ENCODE data around the gene TARBP1. TPM values are rescaled to one million over a fixed set of nuclear protein-coding genes. Genes with fewer than 3 reads are reported as not detected.

The TARBP1 gene
- total and polyA plus RNA-seq, 2 of the 8 experiments (the other 6 are each of a cell fraction or from before 2014, with no cell fraction given): 21.9 to 32.3 TPM

GRCh38 chr1:234525099-234525799 lies 46.3 kb upstream of the TARBP1 start:
- Histone ChIP-seq H3K9ac (replicated peaks in 1 of 4; ENCODE audit: extremely low read depth in 1 of 4, low read depth in 3 of 4, low read length in 3 of 4) (no peak overlapping the region), H3K27ac (ENCODE audit: low read depth, low read length) (no peak overlapping the region)
- CTCF ChIA-PET (ENCODE audit: partially characterized antibody): interaction anchor here (0.6 kb wide), 1 partner anchor 12 kb away, joined by 4 read pairs; no protein-coding TSS in a partner anchor
- no peak for TF ChIP-seq SIRT6 (IDR thresholded peaks at IDR 0.05; ENCODE audit: low read length)
- TF ChIP-seq ATF3 (IDR thresholded peaks at IDR 0.05; ENCODE audit: insufficient read depth, low read depth, low read length): no peak
- no peak for TF ChIP-seq SIX5 (IDR thresholded peaks at IDR 0.05; ENCODE audit: low read depth, low read length)
- no peak for TF ChIP-seq TEAD4 (IDR thresholded peaks at IDR 0.05; ENCODE audit: low read depth, low read length)
- no peak for TF ChIP-seq NANOG (IDR thresholded peaks at IDR 0.05; ENCODE audit: insufficient read depth, low read depth, low read length, poor library complexity, severe bottlenecking)
- no peak for TF ChIP-seq BCL11A (IDR thresholded peaks at IDR 0.05; ENCODE audit: low read depth in 2 of 2, low read length in 2 of 2)
- TF ChIP-seq EGR1 (IDR thresholded peaks at IDR 0.05; ENCODE audit: borderline replicate concordance, low read depth, low read length): no peak
- no peak for TF ChIP-seq CEBPB (IDR thresholded peaks at IDR 0.05; ENCODE audit: low read depth, low read length)
- TF ChIP-seq SP2 (IDR thresholded peaks at IDR 0.05; ENCODE audit: low read length): no peak
- no peak for TF ChIP-seq BRCA1 (IDR thresholded peaks at IDR 0.05; ENCODE audit: low read depth, low read length)
- TF ChIP-seq USF2 (IDR thresholded peaks at IDR 0.05; ENCODE audit: low read length): no peak
- TF ChIP-seq CBX8 (IDR thresholded peaks at IDR 0.05; ENCODE audit: borderline replicate concordance, low read depth, low read length): no peak

More at GRCh38 chr1:234525099-234525799, 46.3 kb upstream of the TARBP1 start:
- Histone ChIP-seq H3K79me2 (ENCODE audit: control insufficient read depth in 1 of 2, insufficient read depth in 2 of 2, low read length in 2 of 2) (no peaks in the 10 kb centered on the region), H3K4me1 (replicated peaks in 1 of 4; ENCODE audit: control insufficient read depth in 3 of 4, insufficient read depth in 4 of 4, low read length in 3 of 4) (peaks cover 0 to 6% (median 2%) of the 10 kb centered on the region in 4 experiments; a peak in 3 of 7 replicates), H3K14ac (ENCODE audit: insufficient read length) (no peak overlapping the region), H3K36me3 (ENCODE audit: control insufficient read depth in 2 of 4, insufficient read depth in 4 of 4, low read length in 3 of 4) (no peaks in the 10 kb centered on the region), H4K91ac (replicated peaks; ENCODE audit: insufficient read length, low read length) (no peak overlapping the region), H4K5ac (ENCODE audit: insufficient read length, low read depth, low read length) (no peak overlapping the region), H2BK5ac (ENCODE audit: low read depth, low read length) (no peak overlapping the region), H2BK12ac (ENCODE audit: low read depth, low read length) (no peak overlapping the region), H3K79me1 (ENCODE audit: low read depth, low read length) (no peaks in the 10 kb centered on the region), H4K20me1 (replicated peaks in 1 of 2; ENCODE audit: control insufficient read depth in 1 of 2, insufficient read depth in 2 of 2, low read length in 2 of 2) (no peaks in the 10 kb centered on the region), H3K9me3 (ENCODE audit: insufficient read depth in 2 of 2, low read depth in 1 of 2, low read length in 1 of 2) (no peaks in the 10 kb centered on the region), H2BK15ac (ENCODE audit: low read length) (no peak overlapping the region), H4K8ac (ENCODE audit: extremely low read depth, insufficient read depth, low read length) (no peak overlapping the region), H3K4me3 (ENCODE audit: extremely low read depth in 1 of 4, insufficient read depth in 2 of 4, low read depth in 3 of 4, low read length in 4 of 4) (no peak overlapping the region), H3K27me3 (replicated peaks in 1 of 4; ENCODE audit: control insufficient read depth in 3 of 4, extremely low read depth in 1 of 4, insufficient read depth in 3 of 4, low read length in 3 of 4) (no peaks in the 10 kb centered on the region), H3K4ac (replicated peaks; ENCODE audit: insufficient read length, low read depth, low read length) (no peak overlapping the region), H3K23ac (ENCODE audit: insufficient read length) (no peak overlapping the region), H2AFZ (ENCODE audit: low read length) (no peak overlapping the region), H3K56ac (replicated peaks; ENCODE audit: insufficient read length, low read depth, low read length) (no peak overlapping the region), H2BK20ac (ENCODE audit: low read length) (no peak overlapping the region), H3K23me2 (ENCODE audit: low read depth, low read length) (no peaks in the 10 kb centered on the region), H2AK5ac (ENCODE audit: low read depth, low read length) (no peak overlapping the region), H2BK120ac (replicated peaks; ENCODE audit: low read depth, low read length) (no peak overlapping the region), H3K18ac (ENCODE audit: extremely low read depth, low read length) (no peak overlapping the region), H3K4me2 (ENCODE audit: insufficient read depth in 1 of 2, low read depth in 2 of 2, low read length in 2 of 2) (no peak overlapping the region)
- DNase-seq (ENCODE audit: low read depth in 1 of 2, low spot score in 2 of 2) (no peak), FAIRE-seq (no peak)
- WGBS, 2 experiments (ENCODE audit: extremely low coverage in 1 of 2, insufficient coverage in 1 of 2, insufficient read length in 1 of 2, insufficient replicate concordance in 2 of 2, low coverage in 1 of 2, low lambda C conversion rate in 2 of 2, missing lambda C conversion rate in 1 of 2): 81% methylated on average over 5 of the region's 5 CpGs; no CpG with 5 or more reads in 1 of the 2 experiments
- POLR2A ChIA-PET (ENCODE audit: partially characterized antibody): interaction anchor here (1.0 kb wide), 1 partner anchor 86 kb away, joined by 3 read pairs; no protein-coding TSS in a partner anchor
